ENCODE data around the gene KISS1.

DNA sequence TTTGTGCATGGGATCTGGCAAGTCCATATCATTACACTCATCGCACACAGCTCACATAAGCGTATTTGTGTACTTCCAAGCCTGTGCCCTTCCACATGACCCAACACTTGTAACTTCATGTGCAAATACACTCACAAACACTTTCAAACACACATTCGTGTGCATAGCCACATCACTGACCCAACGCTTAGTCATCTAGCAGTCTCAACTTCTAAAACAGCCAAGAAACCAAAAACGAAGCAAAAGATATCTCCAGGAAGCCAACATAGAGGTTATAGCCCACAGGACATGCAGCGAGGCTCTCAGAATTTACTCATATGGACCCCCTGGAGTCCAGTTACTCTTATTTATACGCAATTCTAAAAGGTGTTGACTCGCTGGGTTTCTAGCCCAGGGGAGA is 28.4 kb upstream of the KISS1 start:
- TF ChIP-seq, protein P1, sequence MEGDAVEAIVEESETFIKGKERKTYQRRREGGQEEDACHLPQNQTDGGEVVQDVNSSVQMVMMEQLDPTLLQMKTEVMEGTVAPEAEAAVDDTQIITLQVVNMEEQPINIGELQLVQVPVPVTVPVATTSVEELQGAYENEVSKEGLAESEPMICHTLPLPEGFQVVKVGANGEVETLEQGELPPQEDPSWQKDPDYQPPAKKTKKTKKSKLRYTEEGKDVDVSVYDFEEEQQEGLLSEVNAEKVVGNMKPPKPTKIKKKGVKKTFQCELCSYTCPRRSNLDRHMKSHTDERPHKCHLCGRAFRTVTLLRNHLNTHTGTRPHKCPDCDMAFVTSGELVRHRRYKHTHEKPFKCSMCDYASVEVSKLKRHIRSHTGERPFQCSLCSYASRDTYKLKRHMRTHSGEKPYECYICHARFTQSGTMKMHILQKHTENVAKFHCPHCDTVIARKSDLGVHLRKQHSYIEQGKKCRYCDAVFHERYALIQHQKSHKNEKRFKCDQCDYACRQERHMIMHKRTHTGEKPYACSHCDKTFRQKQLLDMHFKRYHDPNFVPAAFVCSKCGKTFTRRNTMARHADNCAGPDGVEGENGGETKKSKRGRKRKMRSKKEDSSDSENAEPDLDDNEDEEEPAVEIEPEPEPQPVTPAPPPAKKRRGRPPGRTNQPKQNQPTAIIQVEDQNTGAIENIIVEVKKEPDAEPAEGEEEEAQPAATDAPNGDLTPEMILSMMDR (IDR thresholded peaks at IDR 0.05): no peak
- no peak for TF ChIP-seq POLR2A (IDR thresholded peaks at IDR 0.05)
